DND-41 (cell line): ENCODE data around the gene MC3R.

Experiments
- CTCF ChIP-seq: IDR thresholded peaks from 2 replicates; pipeline ENCODE4 v1.5.1; 2012; ENCODE audit warnings: borderline replicate concordance, low read length, moderate library complexity, mild to moderate bottlenecking; ENCODE audit not compliant: poor library complexity, severe bottlenecking; ENCODE audit errors: extremely low read depth
- EZH2 ChIP-seq: IDR thresholded peaks from 3 replicates; pipeline ENCODE4 v1.6.1; 2012; ENCODE audit warnings: borderline replicate concordance, low read depth, mild to moderate bottlenecking, moderate library complexity, low read length, inconsistent platforms; ENCODE audit not compliant: severe bottlenecking

GRCh38 chr20:56211051-56211450 is 37.5 kb upstream of the MC3R start:
- TF ChIP-seq CTCF, result no peak
- no peak for TF ChIP-seq EZH2
